Lung microvascular endothelial cell (primary cell): ENCODE results near the gene NRCAM. TPM values are rescaled to one million over a fixed set of nuclear protein-coding genes. Genes with fewer than 3 reads are reported as not detected.

ENCODE experiments used
- DNase-seq, 2 donors: peaks; one replicate each; pipeline versions ENCODE4 v3.0.0 to v3.0.0-alpha.2; 2010; ENCODE audit warnings: low read depth in 2 of 2
- total RNA-seq: library from RNA; depleted of rRNA; stranded (reverse); fragments of >200 nt; gene quantifications from 2 replicates; pipeline ENCODE4 v1.2.1, GENCODE V29; 2014

The NRCAM gene
- total RNA-seq, 1 donor from 2014 or later, result 1.2 TPM

DNA sequence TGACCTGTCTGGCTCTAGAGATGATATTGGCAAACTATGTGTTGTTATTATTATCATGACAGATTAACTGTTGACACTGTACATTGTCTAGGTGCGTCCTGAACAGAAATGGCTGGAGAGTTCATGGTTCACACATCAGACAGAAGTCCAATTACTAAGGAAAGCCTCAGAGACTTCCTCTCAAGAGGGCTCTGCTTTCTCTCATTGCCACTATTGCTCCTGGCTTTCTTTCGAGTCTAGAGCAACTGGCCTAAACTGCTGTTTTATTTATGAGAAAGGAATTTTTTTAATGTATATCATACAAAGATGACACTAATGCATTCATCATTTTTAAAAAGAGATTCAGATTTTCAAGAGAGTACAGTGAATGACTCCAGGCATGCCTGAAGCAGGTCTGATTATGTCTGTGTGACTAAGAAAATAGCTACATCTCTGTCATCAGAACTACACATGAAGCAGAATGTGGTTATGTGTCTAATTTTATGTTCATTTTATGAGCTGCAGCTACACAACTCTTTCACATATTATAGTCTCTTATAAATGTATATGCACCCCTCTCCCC lies 30.4 kb downstream of the NRCAM start:
- DNase-seq, result no peak

DNA sequence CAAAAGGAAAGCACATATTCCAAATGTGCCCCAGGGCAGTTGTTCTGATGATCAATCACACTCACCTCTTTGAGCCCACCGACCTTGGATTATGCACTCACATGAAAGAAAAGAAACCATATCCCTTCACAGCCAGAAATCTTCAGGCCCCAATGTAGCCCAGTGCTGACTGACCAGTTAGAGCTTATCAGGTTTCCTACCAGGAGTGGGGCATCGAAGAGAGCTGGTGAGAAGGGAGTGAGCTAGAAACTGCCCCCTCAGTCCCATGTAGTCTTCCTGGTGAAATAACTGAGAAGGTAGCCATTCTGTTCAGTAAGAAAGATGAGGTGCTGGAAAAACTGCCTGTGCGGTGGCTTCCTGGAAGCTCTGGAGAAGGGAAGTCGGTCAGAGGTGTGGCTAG lies 32.2 kb downstream of the NRCAM start:
- DNase-seq, result no peak

DNA sequence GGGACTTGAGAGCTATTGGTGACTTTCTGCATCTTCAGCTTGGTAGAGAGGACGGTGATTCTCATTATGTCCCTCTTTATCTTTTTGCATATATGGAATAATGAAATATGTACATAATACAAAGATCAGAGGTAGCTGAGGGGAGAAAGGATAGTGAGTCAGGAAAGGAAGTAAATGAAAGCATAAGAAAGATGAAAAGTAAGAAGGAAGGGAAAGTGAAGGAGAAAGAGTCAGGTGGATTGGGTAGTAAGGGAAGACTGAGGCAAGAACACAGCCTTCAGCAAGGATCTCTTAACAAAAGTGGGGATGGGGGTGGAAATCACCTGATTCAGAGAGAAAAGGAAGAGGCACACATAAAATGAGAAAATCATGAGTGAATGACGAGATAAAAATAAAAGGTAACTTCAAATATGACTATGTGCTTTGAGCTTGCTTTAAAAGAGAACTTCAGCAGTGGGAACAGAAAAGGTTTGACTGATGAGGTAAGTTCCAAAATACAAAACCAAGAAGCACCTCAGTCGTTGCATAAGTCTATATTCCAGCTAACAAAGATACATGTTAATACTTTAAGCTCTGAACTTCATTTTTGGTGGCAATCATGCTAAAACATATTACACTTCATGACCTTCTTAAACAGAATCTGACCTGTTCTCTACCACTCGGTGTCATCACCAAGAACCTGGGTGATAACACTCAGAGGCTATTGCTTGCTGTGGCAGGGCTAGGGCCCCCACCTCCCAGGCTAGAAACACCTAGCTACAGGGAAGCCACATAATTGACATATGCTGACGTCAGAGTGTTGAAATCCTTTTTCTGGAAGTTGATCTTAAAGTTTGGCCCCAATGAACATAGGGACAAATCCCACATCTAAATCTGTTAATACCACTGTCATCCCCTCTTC lies 32.9 kb downstream of the NRCAM start:
- no peak for DNase-seq

DNA sequence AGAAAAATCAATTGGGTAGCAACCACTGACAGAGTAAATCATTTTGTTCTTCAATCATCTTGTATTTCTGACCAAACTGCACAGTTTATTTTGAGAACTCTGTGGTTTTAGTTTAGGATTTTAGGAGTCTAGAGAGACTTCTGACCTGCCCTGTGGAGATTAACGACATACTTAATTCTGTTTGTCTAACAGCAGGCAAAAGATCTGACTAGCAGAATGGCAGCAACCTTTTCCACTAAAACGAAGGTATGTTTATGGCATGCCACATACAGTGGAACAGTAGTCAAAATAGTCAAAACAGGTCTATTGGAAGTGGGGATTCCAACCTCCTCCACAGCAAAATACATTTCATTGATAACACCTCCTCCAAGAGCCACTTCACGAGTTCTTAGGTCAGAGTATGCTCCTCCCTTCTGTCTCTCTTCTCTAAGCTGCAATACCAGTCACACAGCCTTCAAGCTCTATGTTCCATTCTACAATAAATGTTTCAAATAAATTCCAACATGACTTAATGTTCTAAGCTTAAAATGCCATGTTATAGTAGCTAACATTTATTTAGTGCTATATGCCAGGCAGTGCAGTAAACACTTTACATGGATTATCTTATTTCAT lies 34.4 kb downstream of the NRCAM start:
- no peak for DNase-seq

DNA sequence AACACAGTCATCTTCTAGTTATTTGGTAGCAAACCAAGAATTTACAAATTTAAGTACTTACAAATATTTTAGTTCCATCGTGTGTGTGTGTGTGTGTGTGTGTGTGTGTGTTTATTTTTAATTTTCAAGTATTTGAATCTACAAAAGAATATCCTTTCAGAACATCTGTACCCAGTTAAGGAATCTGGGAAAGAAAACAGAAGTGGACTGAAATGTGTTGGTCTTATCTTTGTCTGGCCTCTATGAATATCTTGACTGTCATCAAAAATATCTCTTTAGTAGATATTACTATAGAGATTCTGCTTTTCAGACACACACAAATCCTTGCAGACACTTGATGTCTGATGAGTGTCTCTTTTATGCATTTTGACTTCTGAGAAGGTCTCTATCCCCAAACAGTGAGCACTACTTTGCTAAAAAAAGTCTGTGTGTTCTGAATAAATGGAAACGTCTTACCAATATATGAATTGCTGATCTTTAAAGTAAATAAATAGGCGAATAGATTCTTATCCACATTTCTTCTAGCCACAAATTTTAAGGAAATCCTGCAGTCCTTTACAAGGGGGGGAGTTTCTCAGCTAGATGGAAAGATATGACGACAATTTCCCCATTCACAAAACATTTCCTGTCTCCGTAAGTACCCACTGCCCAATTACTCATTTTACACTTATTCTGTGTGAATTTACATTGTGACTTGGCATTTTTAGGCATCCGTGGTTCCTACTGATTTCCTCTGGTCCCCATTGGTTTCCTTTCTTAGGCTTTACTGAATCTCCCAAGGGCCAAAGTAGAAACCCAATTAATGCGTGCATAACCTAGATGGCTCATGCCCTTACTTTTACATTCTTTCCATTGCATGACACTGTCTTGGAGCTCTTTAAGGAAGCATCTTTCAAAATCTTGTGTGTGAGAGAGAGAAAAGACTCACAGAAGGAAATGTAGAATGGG lies 36.0 kb downstream of the NRCAM start:
- peak; percentile 54 to 92 for DNase-seq

DNA sequence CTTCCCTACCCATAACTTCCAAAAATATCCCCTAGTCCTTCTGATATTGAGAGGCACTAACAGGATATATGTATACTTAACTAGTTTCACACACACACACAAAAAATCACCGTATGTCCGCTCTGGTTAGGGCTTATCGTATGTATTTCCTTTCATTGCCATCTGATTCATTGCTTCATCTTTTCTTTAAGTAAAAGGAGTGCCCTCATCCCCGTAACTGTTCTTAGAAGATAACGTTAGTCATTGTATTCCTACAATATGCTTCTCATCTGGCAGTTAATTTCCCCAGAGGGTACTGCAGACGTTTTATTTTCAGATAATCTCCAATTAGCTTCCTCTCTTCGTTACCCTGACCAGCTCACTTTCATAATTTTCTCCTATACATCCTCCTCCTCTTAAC lies 37.3 kb downstream of the NRCAM start:
- DNase-seq, result peak in 1 of 2 donors; percentile 23

DNA sequence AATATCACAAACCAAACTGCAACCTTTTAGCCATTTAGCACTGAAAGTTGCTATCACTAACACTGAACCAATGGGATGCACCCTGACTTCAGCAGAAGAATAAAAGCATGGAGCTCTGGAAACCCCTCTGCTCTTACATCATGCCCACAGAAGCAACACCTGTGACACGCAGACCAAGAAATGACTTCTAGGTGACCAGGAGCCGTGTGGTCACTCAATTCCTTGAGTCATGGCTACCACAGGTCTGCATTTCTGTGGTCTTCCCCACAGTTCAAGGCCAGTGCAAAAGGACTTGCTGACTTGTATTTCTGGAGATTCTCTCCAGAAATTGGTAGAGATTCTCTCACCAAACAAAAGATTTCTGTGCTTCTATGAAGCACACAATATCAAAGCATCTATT lies 38.3 kb downstream of the NRCAM start:
- DNase-seq, result no peak

DNA sequence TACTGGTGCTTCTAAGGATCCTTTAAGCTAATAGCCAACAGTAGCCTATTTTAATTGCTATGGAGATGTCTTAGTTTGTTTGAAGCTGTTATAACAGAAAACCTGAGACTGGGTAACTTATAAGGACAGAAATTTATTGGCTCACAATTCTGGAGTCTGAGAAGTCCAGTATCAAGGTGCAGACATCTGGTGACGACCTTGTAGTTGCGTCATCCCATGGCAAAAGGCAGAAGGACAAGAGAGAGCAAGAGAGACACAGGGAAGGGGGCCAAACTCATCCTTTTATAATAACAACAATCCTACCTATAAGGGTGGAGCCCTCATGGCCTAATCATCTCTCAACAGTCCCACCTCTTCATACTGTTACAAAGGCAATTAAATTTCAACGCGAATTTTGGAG lies 39.1 kb downstream of the NRCAM start:
- DNase-seq, result no peak

DNA sequence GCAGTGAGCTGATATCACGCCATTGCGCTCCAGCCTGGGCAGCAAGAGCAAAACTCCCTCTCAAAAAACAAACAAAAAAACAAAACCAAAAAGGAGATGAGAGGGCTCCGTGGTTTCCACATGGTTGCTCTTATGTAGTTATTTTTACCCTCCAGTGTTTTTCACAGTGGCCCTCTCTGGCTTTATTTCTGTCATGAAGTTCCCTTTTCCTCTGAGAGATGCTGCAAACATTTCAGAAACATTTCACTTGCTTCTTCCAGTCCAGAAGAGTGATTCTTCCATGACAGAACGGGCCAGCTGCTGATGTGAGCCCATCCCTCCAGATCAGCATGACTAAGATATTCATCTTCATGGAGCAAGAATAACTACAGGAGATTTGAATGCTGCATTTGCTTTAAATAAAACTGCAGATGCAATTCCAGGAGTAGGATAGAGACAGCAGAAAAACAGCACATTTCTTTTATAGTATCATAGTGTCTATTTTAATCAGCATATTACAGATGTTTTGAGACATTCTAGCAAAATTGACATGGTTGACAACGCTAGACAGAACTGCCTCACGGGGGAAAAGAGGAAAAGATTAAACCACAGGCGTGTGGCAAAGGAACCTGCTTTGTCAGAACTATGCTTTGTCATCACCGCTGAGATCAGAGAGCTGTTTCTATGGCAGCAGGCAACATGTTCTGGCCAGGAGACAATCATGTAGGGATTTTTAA lies 40.3 kb downstream of the NRCAM start:
- DNase-seq, result peak; percentile 83 to 90

DNA sequence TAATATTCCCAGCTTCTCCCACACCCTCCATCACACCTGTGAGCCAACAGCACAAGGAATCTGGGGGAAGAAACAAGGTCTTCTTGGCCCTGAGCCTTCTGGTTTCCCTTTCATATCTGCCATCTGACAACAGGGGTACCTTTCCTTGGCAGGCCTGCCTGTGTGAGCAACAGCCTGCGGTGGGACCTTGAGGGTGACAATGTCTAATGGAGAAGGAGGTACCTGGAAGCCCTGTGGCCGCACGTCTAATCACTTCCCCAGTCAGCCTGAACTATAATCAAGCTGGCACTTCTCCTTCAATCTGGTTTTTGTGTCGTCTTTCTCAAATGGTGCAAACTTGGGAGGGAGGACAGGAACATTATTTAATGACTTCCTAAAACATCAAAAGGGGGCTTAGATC lies 41.2 kb downstream of the NRCAM start:
- no peak for DNase-seq

DNA sequence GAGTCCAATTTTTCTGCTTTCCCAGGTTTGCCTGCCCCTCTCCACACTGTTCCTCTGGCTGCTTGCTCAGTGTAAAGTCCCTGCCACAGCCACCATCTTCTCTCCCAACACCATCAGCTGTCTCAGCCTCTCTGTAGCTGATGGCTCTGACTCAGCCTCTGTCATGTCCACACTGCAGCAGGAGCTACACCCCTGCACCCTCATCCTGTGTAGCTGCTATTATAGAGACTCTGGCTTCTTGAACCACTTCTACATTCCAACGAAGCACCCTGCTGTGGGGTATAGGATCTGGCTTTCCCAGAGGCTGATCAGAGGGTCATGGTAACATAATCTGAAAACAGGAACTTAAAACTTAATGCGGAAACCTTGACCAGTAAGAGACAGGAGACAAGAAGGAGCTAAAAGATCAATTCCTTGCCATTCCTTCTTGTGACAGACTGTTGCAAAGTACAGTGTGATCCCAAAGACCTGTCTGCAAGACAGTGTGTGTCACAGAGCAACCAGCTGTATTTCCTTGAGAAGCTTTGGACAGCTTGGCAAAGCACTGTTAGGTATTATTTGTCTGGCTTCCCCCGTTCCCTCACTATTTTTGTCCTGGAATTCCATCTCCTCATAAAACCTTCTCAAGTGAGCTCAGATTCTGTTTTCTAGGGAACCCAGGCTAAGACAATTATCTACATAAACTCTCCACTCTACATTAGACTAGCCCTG lies 42.3 kb downstream of the NRCAM start:
- peak in 1 of 2 donors; percentile 75 for DNase-seq

DNA sequence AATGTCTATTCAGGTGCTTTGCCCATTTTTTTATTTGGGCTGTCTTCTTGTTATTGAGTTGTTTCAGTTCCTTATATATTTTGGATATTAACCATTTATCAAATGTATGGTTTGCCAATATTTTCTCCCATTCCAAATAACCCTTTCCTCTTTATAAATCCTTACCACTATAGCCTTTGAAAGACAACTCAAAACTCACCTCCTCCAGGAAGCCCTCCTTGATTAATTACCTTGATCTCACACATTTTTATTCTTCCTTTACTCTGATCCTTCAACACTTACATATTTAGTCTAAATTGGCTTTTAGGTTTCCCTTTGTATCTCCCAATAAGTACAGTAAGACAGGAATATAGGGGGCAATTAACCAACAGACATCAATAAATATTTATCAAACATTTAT lies 42.9 kb downstream of the NRCAM start:
- DNase-seq, result no peak

DNA sequence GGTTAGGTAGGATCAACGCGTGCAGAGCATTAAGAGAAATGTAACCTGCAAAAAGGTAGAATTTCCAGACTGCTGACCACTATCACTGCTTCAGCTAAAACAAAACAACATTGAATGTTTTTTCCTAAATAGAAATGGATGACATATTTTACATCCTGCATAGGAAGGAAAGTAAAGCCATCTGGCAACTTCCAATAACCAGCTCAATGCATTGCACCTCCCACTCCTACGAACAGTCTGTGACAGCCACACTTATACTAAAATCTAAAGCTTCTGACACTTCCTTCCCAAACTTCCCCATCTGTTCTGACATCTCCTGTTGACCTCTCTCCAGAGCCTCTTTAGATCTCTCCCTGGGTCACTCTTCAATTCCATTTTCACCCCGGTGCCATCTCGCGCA lies 47.1 kb downstream of the NRCAM start:
- DNase-seq, result no peak

DNA sequence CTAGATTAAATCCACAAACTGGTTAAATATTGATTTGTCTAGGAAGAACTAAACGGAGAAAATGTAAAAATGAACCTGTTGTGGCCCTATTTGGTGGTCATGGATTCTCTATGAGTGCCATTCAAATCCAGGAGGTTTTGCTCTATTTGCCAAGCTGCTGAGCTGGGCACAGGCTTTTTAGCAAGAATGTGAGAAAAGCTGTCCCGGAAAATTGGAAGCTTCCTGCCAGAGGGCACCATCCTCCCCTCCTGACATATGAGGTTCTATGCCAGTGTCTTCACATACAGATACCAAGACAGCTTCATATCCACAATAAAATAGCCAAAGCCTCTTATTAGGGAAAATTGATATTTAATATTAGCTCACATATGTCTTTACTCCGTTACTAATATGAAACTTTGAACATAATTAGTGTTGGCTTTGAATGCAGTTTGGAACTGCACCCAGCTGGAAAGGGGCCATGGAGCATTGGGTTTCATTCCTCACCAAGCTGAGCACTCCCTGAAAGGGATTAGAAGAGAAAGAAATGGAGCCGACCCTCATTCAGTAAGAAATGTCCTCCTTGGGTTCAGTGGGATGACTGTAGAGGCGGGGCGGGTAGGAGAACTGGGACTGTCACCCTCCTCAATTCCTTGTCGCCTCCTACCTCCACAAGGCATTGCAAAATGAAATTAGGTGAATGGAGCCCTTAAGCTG lies 47.8 kb downstream of the NRCAM start:
- DNase-seq, result no peak

DNA sequence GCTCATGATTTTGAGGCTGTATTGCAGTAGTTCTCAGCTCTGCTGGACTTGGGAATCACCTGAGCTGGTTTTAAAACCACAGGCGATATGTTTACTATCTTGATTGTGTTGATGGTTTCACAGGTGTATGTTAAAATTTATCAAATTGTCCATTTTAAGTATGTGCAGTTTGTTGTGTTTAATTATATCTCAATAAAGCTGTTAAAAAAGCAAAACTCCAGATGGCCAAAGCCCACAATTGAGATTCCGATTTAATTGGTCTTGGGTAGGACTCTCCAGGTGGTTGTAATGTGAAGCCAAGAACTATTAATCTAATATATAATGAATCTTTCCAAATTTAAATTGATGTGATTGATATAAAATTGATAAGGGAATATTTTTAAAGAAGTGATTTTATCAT lies 48.6 kb downstream of the NRCAM start:
- no peak for DNase-seq

DNA sequence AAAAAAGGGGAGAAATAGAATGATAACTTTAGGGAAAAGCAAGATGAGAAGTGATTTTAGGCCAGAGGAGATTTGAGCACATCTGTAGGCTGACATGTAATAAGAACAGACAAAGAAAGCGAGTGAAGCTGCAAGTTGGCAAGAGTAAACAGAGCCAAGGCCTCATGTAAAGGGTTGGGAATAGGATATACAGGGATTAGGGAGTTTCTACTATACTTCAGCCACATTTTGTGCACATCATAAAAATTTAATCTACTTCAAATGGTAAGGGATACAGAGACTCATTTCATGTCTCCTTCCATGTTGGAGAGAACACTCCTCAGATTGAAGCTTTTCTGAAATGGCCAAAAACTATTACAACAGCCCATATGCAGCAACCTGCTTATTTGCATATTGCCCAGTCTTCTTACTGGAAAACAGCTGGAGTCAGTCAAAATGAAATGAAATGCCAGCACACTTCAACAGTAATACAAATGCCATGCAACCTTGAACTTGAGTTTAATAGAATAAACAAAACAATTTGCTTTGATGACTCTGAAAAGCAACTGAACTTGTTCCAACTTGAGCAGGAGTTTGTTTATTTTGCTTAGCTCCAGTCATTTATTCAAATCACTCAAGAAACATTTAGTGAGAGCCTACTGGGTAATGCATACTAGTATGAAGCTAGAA lies 49.9 kb downstream of the NRCAM start:
- peak in 1 of 2 donors; percentile 53 for DNase-seq

DNA sequence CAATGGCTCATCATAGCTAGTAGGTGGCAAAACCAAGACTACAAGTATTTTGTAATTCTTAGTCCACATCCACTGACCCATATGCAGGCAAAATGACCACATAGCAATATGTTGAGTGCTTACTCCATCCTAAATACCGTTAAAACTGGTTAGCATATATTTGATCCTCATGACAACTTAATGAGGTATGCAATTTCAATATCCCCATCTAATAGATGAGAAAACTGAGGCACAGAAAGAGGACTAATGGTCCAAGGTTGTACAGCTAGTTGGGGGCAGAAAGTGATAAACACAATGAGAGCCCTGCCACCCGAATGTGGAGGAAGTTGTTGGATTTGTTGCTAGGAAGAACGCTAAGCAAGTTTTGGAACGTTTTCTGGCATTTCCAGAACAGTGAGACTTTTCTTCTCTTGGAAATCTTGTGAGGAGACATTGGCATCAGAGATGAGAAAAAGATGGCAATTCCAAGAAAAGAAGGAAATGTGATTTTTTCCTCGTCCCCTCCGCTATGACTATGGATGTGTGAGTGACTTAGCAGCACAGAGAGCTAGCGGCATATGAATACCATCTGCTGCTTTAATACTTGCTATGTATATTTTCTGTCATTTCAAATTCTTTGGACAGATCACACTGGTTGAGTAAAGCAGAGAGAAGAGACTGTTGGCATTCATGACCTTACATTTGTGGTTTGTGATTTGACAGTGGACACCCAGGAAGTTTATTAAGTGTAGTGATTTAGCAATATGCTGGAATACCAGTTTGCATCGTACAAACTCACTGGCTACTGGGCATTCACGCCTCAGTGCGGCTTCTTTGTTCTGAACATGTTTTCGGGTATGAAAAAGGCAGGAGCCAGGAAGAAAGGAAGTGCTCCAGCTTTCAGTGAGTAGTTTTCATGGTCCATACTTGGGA lies 51.5 kb downstream of the NRCAM start:
- no peak for DNase-seq

DNA sequence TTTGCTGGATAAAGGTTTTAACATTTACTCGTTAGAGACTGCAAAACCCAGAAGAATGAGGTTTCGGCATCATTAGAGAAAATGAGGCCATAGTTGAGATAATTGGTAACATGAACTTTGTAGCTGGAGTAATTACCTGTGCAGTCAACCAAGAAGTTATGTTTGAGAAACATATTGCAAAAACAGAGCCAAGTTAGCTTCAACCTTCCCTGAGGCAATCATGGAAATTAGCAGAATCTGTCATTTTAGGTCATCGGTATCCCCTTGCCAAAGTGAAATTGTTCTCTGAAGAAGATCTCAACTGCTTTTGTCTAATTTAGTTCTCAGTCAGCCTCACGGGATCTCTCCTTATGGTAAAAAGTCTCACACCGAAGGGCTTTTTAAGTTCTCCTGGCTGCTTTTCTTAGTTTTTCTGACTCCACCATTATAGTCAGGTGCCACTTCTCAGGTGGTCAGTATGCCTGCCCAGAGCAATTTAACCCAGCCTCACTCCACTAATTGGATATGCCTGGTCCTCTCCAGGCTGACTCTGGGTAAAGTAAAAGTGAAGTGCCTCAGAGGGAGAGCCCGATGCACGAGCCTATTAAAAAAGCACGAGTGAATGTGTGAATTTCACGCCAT lies 52.5 kb downstream of the NRCAM start:
- no peak for DNase-seq
